Right lobe of liver (tissue), 4 donors: ENCODE measurements around the gene C11orf21.

ENCODE experiments used
- POLR2A ChIP-seq: fragments of 450-650 bp; IDR thresholded peaks from one replicate; pipeline ENCODE4 v1.6.1; 2017; ENCODE audit warnings: antibody characterized with exemption, mild to moderate bottlenecking
- TF ChIP-seq, protein P1 (sequence below), 4 donors: fragments of 200-600 bp in 3 of 4; fragments of 450-650 bp in 1 of 4; IDR thresholded peaks; one replicate each; pipeline versions ENCODE4 v1.5.1 to v1.8.0; 2016 to 2022; ENCODE audit warnings: antibody characterized with exemption in 4 of 4, mild to moderate bottlenecking in 2 of 4
- donor health status: DM: no; HTN: no; CAD: no.
- donor health status: DM: no; HTN: no; CAD: no.
- donor health status: DM: no; HTN: yes; CAD: no.

DNA sequence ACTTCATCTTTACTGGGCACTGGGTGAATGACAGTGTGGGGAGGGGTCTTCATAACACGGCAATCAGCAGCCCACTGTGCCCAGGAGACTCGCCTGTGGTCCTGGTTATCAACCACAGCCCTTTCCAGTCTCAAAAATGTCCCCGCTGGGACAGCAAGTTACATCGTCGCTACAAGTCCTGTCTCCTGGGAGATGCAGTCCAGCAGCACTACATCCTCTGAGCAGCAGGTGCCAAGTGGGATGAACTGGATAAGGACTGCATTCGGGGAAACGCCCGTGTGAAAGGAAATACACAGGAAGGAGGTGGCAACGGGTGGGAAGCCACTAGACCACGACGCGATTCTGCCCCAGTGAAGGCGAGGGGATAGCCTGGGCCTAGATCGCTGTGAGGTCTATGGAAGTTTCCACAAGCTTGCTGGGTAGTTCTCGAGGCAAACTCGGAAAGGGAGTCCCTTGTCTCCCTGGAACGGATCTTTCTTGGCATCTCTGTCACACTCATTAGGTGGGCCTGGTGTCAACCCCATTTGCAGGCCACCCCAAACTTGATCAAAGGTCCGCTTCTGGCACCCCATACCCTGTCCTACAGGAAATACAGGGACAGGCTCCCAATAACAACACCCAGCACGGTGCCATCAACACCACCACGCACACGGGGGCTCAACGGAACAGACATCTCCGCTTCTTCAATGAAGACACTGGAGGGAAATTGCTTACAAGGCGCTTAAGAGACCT is 35.7 kb downstream of the C11orf21 start:
- no peak for TF ChIP-seq POLR2A
- TF ChIP-seq, protein P1, sequence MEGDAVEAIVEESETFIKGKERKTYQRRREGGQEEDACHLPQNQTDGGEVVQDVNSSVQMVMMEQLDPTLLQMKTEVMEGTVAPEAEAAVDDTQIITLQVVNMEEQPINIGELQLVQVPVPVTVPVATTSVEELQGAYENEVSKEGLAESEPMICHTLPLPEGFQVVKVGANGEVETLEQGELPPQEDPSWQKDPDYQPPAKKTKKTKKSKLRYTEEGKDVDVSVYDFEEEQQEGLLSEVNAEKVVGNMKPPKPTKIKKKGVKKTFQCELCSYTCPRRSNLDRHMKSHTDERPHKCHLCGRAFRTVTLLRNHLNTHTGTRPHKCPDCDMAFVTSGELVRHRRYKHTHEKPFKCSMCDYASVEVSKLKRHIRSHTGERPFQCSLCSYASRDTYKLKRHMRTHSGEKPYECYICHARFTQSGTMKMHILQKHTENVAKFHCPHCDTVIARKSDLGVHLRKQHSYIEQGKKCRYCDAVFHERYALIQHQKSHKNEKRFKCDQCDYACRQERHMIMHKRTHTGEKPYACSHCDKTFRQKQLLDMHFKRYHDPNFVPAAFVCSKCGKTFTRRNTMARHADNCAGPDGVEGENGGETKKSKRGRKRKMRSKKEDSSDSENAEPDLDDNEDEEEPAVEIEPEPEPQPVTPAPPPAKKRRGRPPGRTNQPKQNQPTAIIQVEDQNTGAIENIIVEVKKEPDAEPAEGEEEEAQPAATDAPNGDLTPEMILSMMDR (IDR thresholded peaks at IDR 0.05): no peak
